Lower leg skin (tissue), 3 donors: Measurements from ENCODE around the gene PIGV.

ENCODE experiments used
- POLR2A ChIP-seq, 2 donors: fragments of 450-650 bp; IDR thresholded peaks; one replicate each; pipeline ENCODE4 v1.6.1; 2016 to 2017; ENCODE audit warnings: antibody characterized with exemption in 2 of 2, mild to moderate bottlenecking in 1 of 2, moderate library complexity in 1 of 2
- TF ChIP-seq, protein P1 (sequence below), 3 donors: fragments of 450-650 bp; IDR thresholded peaks; one replicate each; pipeline ENCODE4 v1.5.1; 2016; ENCODE audit warnings: antibody characterized with exemption in 3 of 3, mild to moderate bottlenecking in 3 of 3, moderate library complexity in 2 of 3

DNA sequence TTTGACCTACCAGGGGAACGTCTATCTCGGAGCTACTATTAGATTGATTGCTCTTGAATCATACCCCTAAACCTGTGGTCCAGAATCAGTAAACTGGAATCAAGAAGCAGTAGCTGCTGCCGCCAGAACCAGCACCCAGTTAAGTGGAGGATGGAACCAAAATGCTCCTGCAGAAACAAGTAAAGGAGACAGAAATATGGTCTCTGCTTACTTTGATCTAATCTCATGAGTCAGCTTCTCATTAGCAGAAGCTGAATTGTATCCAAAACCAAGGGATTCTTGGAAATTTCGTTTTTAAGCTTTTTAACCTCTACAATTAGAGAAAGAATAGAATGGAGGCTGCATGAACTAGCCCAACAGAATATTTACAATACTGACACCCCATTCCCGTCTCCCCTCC, 42.6 kb upstream of the PIGV start:
- TF ChIP-seq, protein P1, sequence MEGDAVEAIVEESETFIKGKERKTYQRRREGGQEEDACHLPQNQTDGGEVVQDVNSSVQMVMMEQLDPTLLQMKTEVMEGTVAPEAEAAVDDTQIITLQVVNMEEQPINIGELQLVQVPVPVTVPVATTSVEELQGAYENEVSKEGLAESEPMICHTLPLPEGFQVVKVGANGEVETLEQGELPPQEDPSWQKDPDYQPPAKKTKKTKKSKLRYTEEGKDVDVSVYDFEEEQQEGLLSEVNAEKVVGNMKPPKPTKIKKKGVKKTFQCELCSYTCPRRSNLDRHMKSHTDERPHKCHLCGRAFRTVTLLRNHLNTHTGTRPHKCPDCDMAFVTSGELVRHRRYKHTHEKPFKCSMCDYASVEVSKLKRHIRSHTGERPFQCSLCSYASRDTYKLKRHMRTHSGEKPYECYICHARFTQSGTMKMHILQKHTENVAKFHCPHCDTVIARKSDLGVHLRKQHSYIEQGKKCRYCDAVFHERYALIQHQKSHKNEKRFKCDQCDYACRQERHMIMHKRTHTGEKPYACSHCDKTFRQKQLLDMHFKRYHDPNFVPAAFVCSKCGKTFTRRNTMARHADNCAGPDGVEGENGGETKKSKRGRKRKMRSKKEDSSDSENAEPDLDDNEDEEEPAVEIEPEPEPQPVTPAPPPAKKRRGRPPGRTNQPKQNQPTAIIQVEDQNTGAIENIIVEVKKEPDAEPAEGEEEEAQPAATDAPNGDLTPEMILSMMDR (IDR thresholded peaks at IDR 0.05), result no peak
- no peak for TF ChIP-seq POLR2A (IDR thresholded peaks at IDR 0.05)
